GM19023 (cell line): ENCODE data around the gene MAN1B1.

ENCODE experiments used
- ATAC-seq: cut with Tn5 transposase; IDR thresholded peaks from one replicate; pipeline ENCODE4 v1.9.1; 2021; ENCODE audit warnings: mild to moderate bottlenecking, moderate library complexity; ENCODE audit not compliant: unreplicated experiment

The MAN1B1 gene

GRCh38 chr9:137083394-137084004, 3.3 kb upstream of the MAN1B1 start:
- ATAC-seq = no peak

- ATAC-seq = no peak
Observed at GRCh38 chr9:137084526-137084925, 2.3 kb upstream of the MAN1B1 start.

- ATAC-seq = peak; percentile 6
Observed at GRCh38 chr9:137085920-137086530, 760 bp upstream of the MAN1B1 start.

GRCh38 chr9:137087409-137087925, 682 bp downstream of the MAN1B1 start:
- ATAC-seq = peak; percentile 0

GRCh38 chr9:137088121-137088520, 1.3 kb downstream of the MAN1B1 start:
- ATAC-seq = no peak

GRCh38 chr9:137089232-137089947, 2.6 kb downstream of the MAN1B1 start:
- no peak for ATAC-seq

- peak; percentile 78 for ATAC-seq
Observed at GRCh38 chr9:137095664-137096517, 9.1 kb downstream of the MAN1B1 start.

GRCh38 chr9:137096785-137097546, 10.2 kb downstream of the MAN1B1 start:
- no peak for ATAC-seq

- no peak for ATAC-seq
Observed at GRCh38 chr9:137097761-137098462, 11.1 kb downstream of the MAN1B1 start.

GRCh38 chr9:137099231-137099630, 12.4 kb downstream of the MAN1B1 start:
- ATAC-seq = no peak

GRCh38 chr9:137103206-137103999, 16.6 kb downstream of the MAN1B1 start:
- no peak for ATAC-seq

GRCh38 chr9:137105814-137106661, 19.3 kb downstream of the MAN1B1 start:
- ATAC-seq = no peak

- ATAC-seq = no peak
Observed at GRCh38 chr9:137106662-137107250, 20.0 kb downstream of the MAN1B1 start.

- ATAC-seq = no peak
Observed at GRCh38 chr9:137107312-137107921, 20.6 kb downstream of the MAN1B1 start.

- no peak for ATAC-seq
Observed at GRCh38 chr9:137107982-137108381, 21.2 kb downstream of the MAN1B1 start.

- no peak for ATAC-seq
Observed at GRCh38 chr9:137108608-137109249, 21.9 kb downstream of the MAN1B1 start.
